Activated naive CD4-positive, alpha-beta T cell treated with anti-CD3 and anti-CD28 coated beads, Interleukin-2, amount 50 U/mL, for 24 hours (primary cell): Measurements from ENCODE around the gene C1orf50.

Source experiments
- H3K27ac Mint-ChIP-seq: one replicate; pipeline ENCODE4 v1.8.0; 2021; ENCODE audit warnings: mild to moderate bottlenecking, mixed read lengths
- H3K27me3 Mint-ChIP-seq: one replicate; pipeline ENCODE4 v1.8.0; 2021; ENCODE audit warnings: mixed read lengths
- H3K36me3 Mint-ChIP-seq: one replicate; pipeline ENCODE4 v1.8.0; 2021; ENCODE audit warnings: mixed read lengths
- H3K4me1 Mint-ChIP-seq: one replicate; pipeline ENCODE4 v1.8.0; 2021; ENCODE audit warnings: mixed read lengths
- H3K4me3 Mint-ChIP-seq: one replicate; pipeline ENCODE4 v1.8.0; 2021; ENCODE audit warnings: mild to moderate bottlenecking, mixed read lengths
- H3K9me3 Mint-ChIP-seq: one replicate; pipeline ENCODE4 v1.8.0; 2021; ENCODE audit warnings: mixed read lengths

C1orf50 gene

DNA sequence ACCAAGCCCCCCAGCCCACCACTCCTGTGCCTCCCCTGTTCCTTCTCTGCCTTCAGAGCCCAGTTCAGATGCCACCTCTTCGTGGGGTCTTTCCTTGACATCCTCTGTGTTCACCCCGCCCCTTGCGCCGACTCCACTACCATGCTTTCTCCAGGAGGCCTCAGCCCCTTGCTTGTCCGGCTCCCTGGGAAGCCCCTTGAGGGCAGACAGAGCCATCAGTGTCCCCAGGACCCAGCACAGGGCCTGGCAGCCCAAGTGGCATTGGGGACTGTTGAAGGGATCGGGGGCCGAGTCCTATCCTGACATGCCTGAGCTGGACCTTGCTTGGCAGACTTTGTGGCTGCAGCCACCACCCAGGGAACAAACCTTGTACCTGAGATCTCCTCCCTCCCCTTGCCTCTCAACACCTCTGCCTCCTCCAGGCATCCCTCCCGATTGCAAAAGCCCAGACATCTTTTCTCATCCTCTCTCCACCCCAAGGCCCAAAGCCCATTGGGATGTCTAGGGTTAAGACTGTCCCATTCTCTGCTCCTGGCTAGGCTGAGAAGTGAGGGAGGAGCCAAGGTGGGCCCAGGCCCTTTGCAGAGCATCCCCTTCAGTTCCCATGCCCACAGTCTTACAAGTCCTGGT lies 30.4 kb upstream of the C1orf50 start:
- Mint-ChIP-seq H3K36me3 (no peaks in the 10 kb centered on the region), H3K4me1 (peaks cover 9% of the 10 kb centered on the region), H3K9me3 (no peaks in the 10 kb centered on the region), H3K4me3 (no peak overlapping the region), H3K27ac (no peak overlapping the region), H3K27me3 (no peaks in the 10 kb centered on the region)

DNA sequence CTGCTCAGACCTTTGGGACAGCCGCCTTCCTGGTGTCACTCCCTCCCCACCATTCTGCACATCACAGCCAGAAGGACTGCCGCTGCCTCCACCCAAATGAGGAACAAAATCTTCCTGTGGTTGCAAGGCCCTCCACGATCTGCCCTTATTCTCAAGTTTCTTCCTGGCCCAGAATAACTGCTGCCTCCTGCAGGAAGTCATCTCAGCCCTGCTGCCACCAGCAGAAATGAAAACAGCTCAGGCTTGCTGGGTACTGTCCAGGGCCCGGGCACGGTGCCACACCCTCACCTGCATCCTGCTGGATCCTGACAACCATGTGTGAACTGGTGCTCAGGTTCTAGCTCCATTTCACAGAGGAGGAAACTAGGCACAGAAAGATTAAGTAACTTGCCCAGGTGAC lies 29.8 kb upstream of the C1orf50 start:
- no peaks in the 10 kb centered on the region for H3K9me3 Mint-ChIP-seq
- H3K4me1 Mint-ChIP-seq: peaks cover 9% of the 10 kb centered on the region
- no peak overlapping the region for H3K4me3 Mint-ChIP-seq
- no peak overlapping the region for H3K27ac Mint-ChIP-seq
- no peaks in the 10 kb centered on the region for H3K36me3 Mint-ChIP-seq
- H3K27me3 Mint-ChIP-seq: no peaks in the 10 kb centered on the region

- Mint-ChIP-seq H3K4me1 (peaks cover 9% of the 10 kb centered on the region), H3K27me3 (no peaks in the 10 kb centered on the region), H3K9me3 (no peaks in the 10 kb centered on the region), H3K36me3 (no peaks in the 10 kb centered on the region), H3K4me3 (no peak overlapping the region), H3K27ac (no peak overlapping the region)
Observed at GRCh38 chr1:42737986-42738677, 28.9 kb upstream of the C1orf50 start.

DNA sequence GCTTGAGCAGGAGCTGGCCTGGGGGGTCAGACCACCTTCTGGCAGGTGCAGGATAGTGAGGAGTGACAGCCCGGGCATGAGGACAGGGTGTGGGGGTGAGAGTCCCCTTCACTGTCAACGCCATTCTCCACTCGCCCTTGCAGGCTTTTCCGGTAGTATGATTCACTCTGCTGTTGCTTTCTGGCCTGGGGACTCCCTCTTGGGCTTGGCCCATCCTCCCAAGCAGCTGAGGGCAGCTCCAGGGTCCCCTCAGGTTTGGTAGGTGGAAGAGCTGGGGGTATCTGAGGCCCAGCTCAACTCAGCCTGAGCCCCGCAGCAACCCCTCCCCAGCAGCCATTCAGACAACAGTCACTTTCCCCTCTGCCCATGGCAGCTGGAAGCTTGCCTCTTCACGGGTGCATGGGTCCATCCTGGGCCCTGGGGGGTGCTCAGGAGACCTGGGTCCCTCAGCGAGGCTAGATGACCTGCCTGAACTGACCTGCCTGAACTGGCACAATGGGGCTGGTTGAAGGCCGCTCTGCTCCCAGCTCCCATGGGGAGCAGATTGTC lies 28.3 kb upstream of the C1orf50 start:
- no peaks in the 10 kb centered on the region for H3K9me3 Mint-ChIP-seq
- H3K27me3 Mint-ChIP-seq: no peaks in the 10 kb centered on the region
- H3K36me3 Mint-ChIP-seq: no peaks in the 10 kb centered on the region
- no peak overlapping the region for H3K4me3 Mint-ChIP-seq
- no peak overlapping the region for H3K27ac Mint-ChIP-seq
- H3K4me1 Mint-ChIP-seq: peaks cover 9% of the 10 kb centered on the region

GRCh38 chr1:42739753-42740700 lies 27.0 kb upstream of the C1orf50 start, which contains the start of gene CLDN19:
CLDN19 (minus strand) TSS chr1:42740236; CDS start chr1:42740063, 173 bp downstream.
- Mint-ChIP-seq H3K27me3 (no peaks in the 10 kb centered on the region), H3K4me1 (peaks cover 9% of the 10 kb centered on the region), H3K36me3 (no peaks in the 10 kb centered on the region), H3K9me3 (no peaks in the 10 kb centered on the region), H3K4me3 (no peak within 1 kb of the TSS), H3K27ac (no peak within 1 kb of the TSS)

- no peaks in the 10 kb centered on the region for H3K36me3 Mint-ChIP-seq
- H3K9me3 Mint-ChIP-seq: no peaks in the 10 kb centered on the region
- no peak overlapping the region for H3K27ac Mint-ChIP-seq
- peaks cover 9% of the 10 kb centered on the region for H3K4me1 Mint-ChIP-seq
- no peaks in the 10 kb centered on the region for H3K27me3 Mint-ChIP-seq
- no peak overlapping the region for H3K4me3 Mint-ChIP-seq
Observed at GRCh38 chr1:42740851-42741580, 26.0 kb upstream of the C1orf50 start.

DNA sequence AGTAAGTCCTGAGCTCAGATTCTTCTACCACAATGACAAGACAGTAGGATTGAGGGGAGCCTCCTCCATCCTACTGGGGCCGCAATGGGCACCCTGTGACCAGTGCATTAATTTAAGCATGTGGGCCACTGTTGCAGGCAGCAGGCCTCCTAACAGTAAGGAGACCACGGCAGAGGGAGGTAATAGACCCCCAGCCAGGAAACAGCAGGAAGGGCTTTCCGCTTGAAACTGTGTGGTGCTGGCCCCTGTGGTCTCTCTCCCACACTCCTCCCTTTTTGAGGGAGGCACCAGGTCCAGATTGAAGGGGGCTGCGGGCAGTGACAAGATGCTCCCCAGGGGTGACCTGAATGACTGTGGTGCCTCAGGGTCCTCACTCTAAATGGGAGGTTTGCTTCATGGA lies 25.3 kb upstream of the C1orf50 start:
- Mint-ChIP-seq H3K9me3 (no peaks in the 10 kb centered on the region), H3K27ac (no peak overlapping the region), H3K4me3 (no peak overlapping the region), H3K36me3 (no peaks in the 10 kb centered on the region), H3K4me1 (peaks cover 8% of the 10 kb centered on the region), H3K27me3 (no peaks in the 10 kb centered on the region)

DNA sequence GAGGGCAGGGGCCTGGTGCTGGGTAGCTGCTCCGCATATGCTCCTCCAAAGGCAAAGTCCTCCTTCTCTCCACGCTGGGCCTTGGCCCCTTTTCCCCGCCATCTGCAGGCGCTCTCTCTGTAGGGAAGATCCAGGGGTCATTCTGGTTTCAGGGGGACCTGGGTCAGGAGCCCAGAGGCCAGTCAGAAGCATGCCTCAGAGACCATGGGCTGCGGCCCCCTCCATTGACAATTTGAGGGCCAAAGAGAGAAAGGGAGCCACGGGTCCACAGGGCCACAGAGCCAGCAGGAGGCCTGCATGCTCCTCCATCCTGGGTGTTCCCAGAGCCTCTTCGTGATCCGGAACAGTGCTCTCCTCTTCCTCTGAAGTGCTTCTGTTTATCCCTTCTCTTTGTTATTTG lies 24.9 kb upstream of the C1orf50 start:
- Mint-ChIP-seq H3K36me3 (no peaks in the 10 kb centered on the region), H3K4me3 (no peak overlapping the region), H3K9me3 (no peaks in the 10 kb centered on the region), H3K27me3 (no peaks in the 10 kb centered on the region), H3K4me1 (peaks cover 3% of the 10 kb centered on the region), H3K27ac (no peak overlapping the region)

DNA sequence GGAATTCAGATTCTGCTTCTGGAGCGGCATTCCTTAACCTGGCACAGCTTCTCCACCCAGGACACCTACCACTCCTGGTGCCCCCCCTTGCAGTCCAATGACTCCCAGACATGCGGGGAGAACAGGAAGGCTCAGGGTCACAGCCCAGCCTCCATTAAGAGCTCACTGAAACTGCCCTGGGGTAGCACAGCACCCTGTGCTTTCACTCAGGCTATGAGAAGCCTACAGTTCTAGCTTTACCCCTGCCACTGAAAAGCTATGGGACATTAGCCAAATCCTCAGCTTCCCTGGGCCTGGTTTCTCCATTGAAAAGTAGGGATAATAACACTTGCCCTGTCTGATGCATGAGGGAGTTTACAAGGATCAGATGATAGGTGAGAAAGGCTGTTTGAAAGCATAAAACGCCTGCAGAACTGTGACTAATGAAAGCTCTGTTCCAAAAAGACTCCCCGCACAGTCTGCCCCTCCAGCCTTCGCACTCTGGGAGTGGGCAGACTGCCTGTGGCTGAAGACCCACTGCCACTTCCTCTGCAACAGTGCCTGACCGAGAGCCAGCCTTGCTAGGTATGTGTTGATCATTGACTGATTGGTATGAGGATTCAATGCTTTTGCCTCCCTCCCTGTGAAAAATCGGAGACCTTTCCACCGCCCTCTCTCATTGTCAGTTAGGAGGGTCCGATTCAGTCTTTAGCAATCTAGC lies 24.3 kb upstream of the C1orf50 start:
- Mint-ChIP-seq H3K9me3 (no peaks in the 10 kb centered on the region), H3K27me3 (no peaks in the 10 kb centered on the region), H3K36me3 (no peaks in the 10 kb centered on the region), H3K4me1 (no peaks in the 10 kb centered on the region), H3K4me3 (no peak overlapping the region), H3K27ac (no peak overlapping the region)

- no peak overlapping the region for H3K4me3 Mint-ChIP-seq
Observed at GRCh38 chr1:42743317-42744147, 23.5 kb upstream of the C1orf50 start.

DNA sequence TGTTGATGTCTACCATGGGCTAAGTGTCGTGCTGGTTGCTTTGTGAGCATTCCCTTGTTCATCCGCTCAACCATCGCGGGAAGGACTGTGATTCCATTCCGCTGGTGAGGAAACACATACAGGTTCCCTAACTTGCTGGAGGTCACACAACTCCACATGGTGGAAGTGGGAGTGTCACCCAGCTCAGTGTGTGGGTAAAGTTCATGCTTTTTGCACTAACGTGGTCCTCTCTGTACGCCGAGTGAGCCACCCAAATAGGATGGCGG lies 23.0 kb upstream of the C1orf50 start:
- H3K9me3 Mint-ChIP-seq: no peaks in the 10 kb centered on the region
- no peak overlapping the region for H3K4me3 Mint-ChIP-seq
- no peaks in the 10 kb centered on the region for H3K4me1 Mint-ChIP-seq
- no peaks in the 10 kb centered on the region for H3K27me3 Mint-ChIP-seq
- no peak overlapping the region for H3K27ac Mint-ChIP-seq
- H3K36me3 Mint-ChIP-seq: peaks cover 2% of the 10 kb centered on the region

More at GRCh38 chr1:42743317-42744147, 23.5 kb upstream of the C1orf50 start:
- Mint-ChIP-seq H3K36me3 (no peaks in the 10 kb centered on the region), H3K27ac (no peak overlapping the region), H3K27me3 (no peaks in the 10 kb centered on the region), H3K4me1 (no peaks in the 10 kb centered on the region), H3K9me3 (no peaks in the 10 kb centered on the region)

GRCh38 chr1:42745851-42746250 lies 21.2 kb upstream of the C1orf50 start:
- Mint-ChIP-seq H3K9me3 (no peaks in the 10 kb centered on the region), H3K27me3 (no peaks in the 10 kb centered on the region), H3K4me3 (no peak overlapping the region), H3K27ac (no peak overlapping the region), H3K36me3 (peaks cover 7% of the 10 kb centered on the region), H3K4me1 (no peaks in the 10 kb centered on the region)

GRCh38 chr1:42746436-42747105 lies 20.5 kb upstream of the C1orf50 start:
- Mint-ChIP-seq H3K4me1 (no peaks in the 10 kb centered on the region), H3K4me3 (no peak overlapping the region), H3K9me3 (no peaks in the 10 kb centered on the region), H3K36me3 (peaks cover 9% of the 10 kb centered on the region), H3K27me3 (no peaks in the 10 kb centered on the region), H3K27ac (no peak overlapping the region)

- H3K4me1 Mint-ChIP-seq: no peaks in the 10 kb centered on the region
- H3K36me3 Mint-ChIP-seq: peaks cover 14% of the 10 kb centered on the region
- H3K4me3 Mint-ChIP-seq: no peak overlapping the region
Observed at GRCh38 chr1:42747125-42747524, 19.9 kb upstream of the C1orf50 start.

More at GRCh38 chr1:42747125-42747524, 19.9 kb upstream of the C1orf50 start:
- Mint-ChIP-seq H3K9me3 (no peaks in the 10 kb centered on the region), H3K27me3 (no peaks in the 10 kb centered on the region), H3K27ac (no peak overlapping the region)
